ENCODE results near the gene JMY.

Gene JMY

DNA sequence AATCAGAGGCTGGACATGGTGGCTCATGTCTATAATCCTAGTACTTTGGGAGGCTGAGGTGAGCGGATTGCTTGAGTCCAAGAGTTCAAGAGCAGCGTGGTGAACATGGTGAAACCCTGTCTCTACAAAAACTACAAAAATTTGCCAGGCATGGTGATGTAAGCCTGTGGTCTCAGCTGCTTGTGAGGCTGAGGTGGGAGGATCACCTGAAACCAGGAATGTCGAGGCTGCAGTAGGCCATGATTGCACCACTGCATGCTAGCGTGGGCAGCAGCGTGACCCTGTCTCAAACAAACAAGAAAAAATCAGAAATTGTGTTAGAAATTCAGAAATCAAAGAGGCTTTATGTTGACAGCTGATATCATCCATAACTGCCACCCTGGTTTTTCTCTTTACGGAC, 21.4 kb downstream of the JMY start:
- Histone ChIP-seq H3K9ac (ENCODE audit: low read depth in 1 of 2, low read length in 2 of 2) (no peak overlapping the region), H3K27ac (ENCODE audit: low read depth in 2 of 2, low read length in 2 of 2) (no peak overlapping the region), H3K4me1 (ENCODE audit: control insufficient read depth in 2 of 2, insufficient read depth in 2 of 2, low read length in 2 of 2) (peaks cover 0 to 2% of the 10 kb centered on the region in 2 donors), H3K36me3 (ENCODE audit: control insufficient read depth in 2 of 2, insufficient read depth in 2 of 2, low read length in 2 of 2) (no peaks in the 10 kb centered on the region), H3K4me3 (ENCODE audit: low read length in 2 of 2) (no peak overlapping the region), H3K27me3 (ENCODE audit: control insufficient read depth in 2 of 2, insufficient read depth in 2 of 2, low read length in 2 of 2) (no peaks in the 10 kb centered on the region), H3K9me3 (ENCODE audit: control insufficient read depth in 2 of 2, low read length in 2 of 2) (no peaks in the 10 kb centered on the region)

DNA sequence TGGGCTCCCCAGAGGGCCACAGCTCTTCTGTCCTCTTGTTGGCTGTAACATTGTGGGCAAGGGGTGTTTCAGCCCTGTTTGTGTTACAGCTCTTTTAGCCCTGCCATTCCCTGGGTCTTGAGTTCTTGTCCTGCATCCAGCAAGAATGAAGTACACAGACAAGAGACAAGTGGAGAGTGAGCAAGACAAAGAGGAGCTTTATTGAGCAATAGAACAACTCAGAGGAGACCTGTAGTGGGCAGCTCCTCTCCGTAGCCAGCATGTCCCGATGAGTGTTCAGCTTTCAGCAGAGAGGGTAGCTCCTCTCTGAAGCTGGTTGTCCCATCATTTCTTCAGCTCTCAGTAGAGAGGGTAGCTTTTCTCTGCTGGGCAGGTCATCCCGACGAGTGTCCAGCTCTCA, 22.9 kb downstream of the JMY start:
- Histone ChIP-seq H3K36me3 (ENCODE audit: control insufficient read depth in 2 of 2, insufficient read depth in 2 of 2, low read length in 2 of 2) (no peaks in the 10 kb centered on the region), H3K4me3 (ENCODE audit: low read length in 2 of 2) (no peak overlapping the region), H3K27ac (ENCODE audit: low read depth in 2 of 2, low read length in 2 of 2) (no peak overlapping the region), H3K9ac (ENCODE audit: low read depth in 1 of 2, low read length in 2 of 2) (no peak overlapping the region), H3K4me1 (ENCODE audit: control insufficient read depth in 2 of 2, insufficient read depth in 2 of 2, low read length in 2 of 2) (peaks cover 0 to 2% of the 10 kb centered on the region in 2 donors), H3K9me3 (ENCODE audit: control insufficient read depth in 2 of 2, low read length in 2 of 2) (no peaks in the 10 kb centered on the region), H3K27me3 (ENCODE audit: control insufficient read depth in 2 of 2, insufficient read depth in 2 of 2, low read length in 2 of 2) (no peaks in the 10 kb centered on the region)

DNA sequence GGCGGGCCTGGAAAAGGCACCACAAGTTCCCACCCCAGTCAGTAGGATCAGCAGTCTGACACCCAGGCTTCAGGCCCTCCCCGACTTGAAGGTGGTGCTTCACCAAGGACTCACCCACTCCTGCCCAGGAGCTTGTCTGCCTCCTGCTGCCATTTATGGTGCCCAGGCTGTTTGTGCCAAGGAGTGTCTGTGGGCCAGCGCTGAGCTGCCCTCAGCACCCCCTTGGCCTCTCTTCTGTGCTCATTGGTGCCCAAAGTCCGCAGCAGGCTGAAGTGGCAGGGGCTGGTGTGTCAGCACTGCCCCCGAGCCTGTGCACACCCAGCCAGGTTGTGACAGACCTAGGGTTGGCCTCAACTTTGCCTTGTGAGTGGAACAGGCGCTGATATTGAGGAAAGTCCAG, 23.5 kb downstream of the JMY start:
- Histone ChIP-seq H3K9me3 (ENCODE audit: control insufficient read depth in 2 of 2, low read length in 2 of 2) (no peaks in the 10 kb centered on the region), H3K36me3 (ENCODE audit: control insufficient read depth in 2 of 2, insufficient read depth in 2 of 2, low read length in 2 of 2) (no peaks in the 10 kb centered on the region), H3K9ac (ENCODE audit: low read depth in 1 of 2, low read length in 2 of 2) (no peak overlapping the region), H3K4me1 (ENCODE audit: control insufficient read depth in 2 of 2, insufficient read depth in 2 of 2, low read length in 2 of 2) (peaks cover 0 to 2% of the 10 kb centered on the region in 2 donors), H3K27ac (ENCODE audit: low read depth in 2 of 2, low read length in 2 of 2) (no peak overlapping the region), H3K27me3 (ENCODE audit: control insufficient read depth in 2 of 2, insufficient read depth in 2 of 2, low read length in 2 of 2) (no peaks in the 10 kb centered on the region), H3K4me3 (ENCODE audit: low read length in 2 of 2) (no peak overlapping the region)

DNA sequence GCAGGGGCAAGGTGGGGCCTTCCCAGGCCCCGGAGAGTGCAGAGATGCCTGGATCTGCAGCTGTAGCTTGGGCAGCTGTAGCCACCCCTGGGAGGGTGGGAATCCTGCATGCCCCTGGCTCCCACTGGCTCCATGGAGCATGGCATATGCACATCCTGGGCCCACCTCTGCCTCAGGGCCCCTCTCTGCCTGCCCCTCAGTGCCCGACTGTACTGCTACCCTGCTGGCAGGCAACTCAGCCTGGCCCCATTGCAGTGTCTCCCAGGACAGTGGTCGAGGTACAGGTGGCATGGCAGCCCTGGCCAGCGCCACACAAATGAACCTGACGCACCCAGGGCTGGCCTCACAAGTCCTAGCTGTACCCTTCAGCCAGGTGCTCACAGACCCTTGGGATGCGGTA, 23.9 kb downstream of the JMY start:
- Histone ChIP-seq H3K4me1 (ENCODE audit: control insufficient read depth in 2 of 2, insufficient read depth in 2 of 2, low read length in 2 of 2) (peaks cover 0 to 2% of the 10 kb centered on the region in 2 donors), H3K27ac (ENCODE audit: low read depth in 2 of 2, low read length in 2 of 2) (no peak overlapping the region), H3K27me3 (ENCODE audit: control insufficient read depth in 2 of 2, insufficient read depth in 2 of 2, low read length in 2 of 2) (no peaks in the 10 kb centered on the region), H3K9me3 (ENCODE audit: control insufficient read depth in 2 of 2, low read length in 2 of 2) (no peaks in the 10 kb centered on the region), H3K4me3 (ENCODE audit: low read length in 2 of 2) (no peak overlapping the region), H3K9ac (ENCODE audit: low read depth in 1 of 2, low read length in 2 of 2) (no peak overlapping the region), H3K36me3 (ENCODE audit: control insufficient read depth in 2 of 2, insufficient read depth in 2 of 2, low read length in 2 of 2) (no peaks in the 10 kb centered on the region)

DNA sequence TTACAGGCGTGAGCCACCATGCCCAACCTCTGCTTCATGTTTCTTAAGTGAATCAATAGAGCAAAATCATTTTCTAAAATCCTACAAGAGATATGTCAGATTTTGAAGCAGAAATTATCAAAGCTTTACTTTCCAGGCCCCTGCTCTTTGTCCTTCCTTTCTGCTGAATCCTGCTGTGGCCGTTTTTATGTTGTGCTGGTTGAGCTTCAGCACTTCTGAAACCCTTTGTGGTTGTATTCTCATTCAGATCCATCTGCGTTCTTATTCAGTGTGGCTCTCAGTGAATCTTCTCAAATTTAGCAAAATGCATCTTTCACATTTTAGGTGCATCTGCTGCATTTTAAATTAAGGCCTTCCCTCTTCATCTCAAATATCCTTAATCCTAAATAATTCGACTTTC, 26.0 kb downstream of the JMY start:
- no peak overlapping the region for H3K27ac ChIP-seq (ENCODE audit: low read depth in 2 of 2, low read length in 2 of 2)
- H3K9me3 ChIP-seq (ENCODE audit: control insufficient read depth in 2 of 2, low read length in 2 of 2) = no peaks in the 10 kb centered on the region
- H3K36me3 ChIP-seq (ENCODE audit: control insufficient read depth in 2 of 2, insufficient read depth in 2 of 2, low read length in 2 of 2) = no peaks in the 10 kb centered on the region
- no peaks in the 10 kb centered on the region for H3K27me3 ChIP-seq (ENCODE audit: control insufficient read depth in 2 of 2, insufficient read depth in 2 of 2, low read length in 2 of 2)
- H3K9ac ChIP-seq (ENCODE audit: low read depth in 1 of 2, low read length in 2 of 2) = no peak overlapping the region
- H3K4me3 ChIP-seq (ENCODE audit: low read length in 2 of 2) = no peak overlapping the region
- H3K4me1 ChIP-seq (ENCODE audit: control insufficient read depth in 2 of 2, insufficient read depth in 2 of 2, low read length in 2 of 2) = no peaks in the 10 kb centered on the region

DNA sequence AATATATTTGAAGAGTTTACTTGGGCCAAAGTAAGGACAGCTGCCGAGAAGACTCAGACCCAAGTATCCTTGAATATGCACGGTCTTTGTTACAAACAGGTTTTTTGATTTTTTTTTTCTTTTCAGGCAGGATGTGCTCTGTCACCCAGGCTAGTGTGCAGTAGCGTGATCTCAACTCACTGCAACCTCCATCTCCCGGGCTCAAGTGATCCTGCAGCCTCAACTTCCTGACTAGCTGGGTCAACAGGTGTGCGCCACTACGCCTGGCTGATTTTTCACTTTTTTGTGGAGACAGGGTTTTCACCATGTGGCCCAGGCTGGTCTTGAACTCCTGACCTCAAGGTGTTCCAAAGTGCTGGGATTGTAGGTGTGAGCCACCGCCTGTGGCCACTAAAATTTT, 27.4 kb downstream of the JMY start:
- H3K9ac ChIP-seq (ENCODE audit: low read depth in 1 of 2, low read length in 2 of 2) = no peak overlapping the region
- H3K9me3 ChIP-seq (ENCODE audit: control insufficient read depth in 2 of 2, low read length in 2 of 2) = no peaks in the 10 kb centered on the region
- no peaks in the 10 kb centered on the region for H3K4me1 ChIP-seq (ENCODE audit: control insufficient read depth in 2 of 2, insufficient read depth in 2 of 2, low read length in 2 of 2)
- H3K27ac ChIP-seq (ENCODE audit: low read depth in 2 of 2, low read length in 2 of 2) = no peak overlapping the region
- no peak overlapping the region for H3K4me3 ChIP-seq (ENCODE audit: low read length in 2 of 2)
- H3K27me3 ChIP-seq (ENCODE audit: control insufficient read depth in 2 of 2, insufficient read depth in 2 of 2, low read length in 2 of 2) = no peaks in the 10 kb centered on the region
- H3K36me3 ChIP-seq (ENCODE audit: control insufficient read depth in 2 of 2, insufficient read depth in 2 of 2, low read length in 2 of 2) = no peaks in the 10 kb centered on the region

DNA sequence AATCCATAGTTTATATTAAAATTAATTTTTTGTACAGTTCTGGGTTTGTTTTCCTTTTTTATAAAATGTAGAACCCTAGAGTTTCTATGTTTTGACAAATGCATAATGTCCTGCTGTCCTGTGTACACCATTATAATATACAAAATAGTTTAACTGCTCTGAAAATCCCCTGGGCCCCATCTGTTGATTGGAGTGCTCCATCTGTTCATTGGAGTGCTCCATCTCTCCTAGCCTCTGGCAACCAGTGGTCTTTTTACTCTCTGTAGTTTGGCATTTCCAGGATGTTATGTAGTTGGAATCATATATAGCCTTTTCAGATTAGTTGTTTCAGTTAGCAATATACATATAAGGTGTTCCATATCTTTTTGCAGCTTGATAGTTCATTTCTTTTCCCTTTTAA, 31.2 kb downstream of the JMY start:
- Histone ChIP-seq H3K9me3 (ENCODE audit: control insufficient read depth in 2 of 2, low read length in 2 of 2) (no peaks in the 10 kb centered on the region), H3K27ac (ENCODE audit: low read depth in 2 of 2, low read length in 2 of 2) (no peak overlapping the region), H3K4me3 (ENCODE audit: low read length in 2 of 2) (no peak overlapping the region), H3K27me3 (ENCODE audit: control insufficient read depth in 2 of 2, insufficient read depth in 2 of 2, low read length in 2 of 2) (no peaks in the 10 kb centered on the region), H3K36me3 (ENCODE audit: control insufficient read depth in 2 of 2, insufficient read depth in 2 of 2, low read length in 2 of 2) (no peaks in the 10 kb centered on the region), H3K9ac (ENCODE audit: low read depth in 1 of 2, low read length in 2 of 2) (no peak overlapping the region), H3K4me1 (ENCODE audit: control insufficient read depth in 2 of 2, insufficient read depth in 2 of 2, low read length in 2 of 2) (no peaks in the 10 kb centered on the region)

DNA sequence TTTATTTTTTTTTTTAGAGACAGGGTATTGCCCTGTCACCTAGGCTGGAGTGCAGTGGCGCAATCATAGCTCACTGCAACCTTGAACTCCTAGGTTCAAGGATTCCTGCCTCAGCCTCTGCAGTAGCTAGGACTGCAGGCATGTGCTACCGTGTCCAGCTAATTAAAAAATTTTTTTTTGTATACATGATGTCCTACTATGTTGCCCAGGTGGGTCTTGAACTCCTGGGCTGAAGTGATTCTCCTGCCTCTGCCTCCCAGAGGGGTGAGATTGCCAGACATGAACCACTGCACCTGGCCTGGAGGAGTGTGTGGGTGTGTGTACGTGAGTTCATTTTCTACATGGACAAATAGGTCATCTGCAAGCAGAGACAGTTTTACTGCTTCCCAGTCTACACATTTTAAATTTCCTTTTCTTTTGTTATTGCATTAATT, 33.8 kb downstream of the JMY start:
- H3K36me3 ChIP-seq (ENCODE audit: control insufficient read depth in 2 of 2, insufficient read depth in 2 of 2, low read length in 2 of 2) = no peaks in the 10 kb centered on the region
- H3K4me3 ChIP-seq (ENCODE audit: low read length in 2 of 2) = no peak overlapping the region
- H3K9me3 ChIP-seq (ENCODE audit: control insufficient read depth in 2 of 2, low read length in 2 of 2) = no peaks in the 10 kb centered on the region
- no peak overlapping the region for H3K27ac ChIP-seq (ENCODE audit: low read depth in 2 of 2, low read length in 2 of 2)
- no peaks in the 10 kb centered on the region for H3K4me1 ChIP-seq (ENCODE audit: control insufficient read depth in 2 of 2, insufficient read depth in 2 of 2, low read length in 2 of 2)
- no peaks in the 10 kb centered on the region for H3K27me3 ChIP-seq (ENCODE audit: control insufficient read depth in 2 of 2, insufficient read depth in 2 of 2, low read length in 2 of 2)
- no peak overlapping the region for H3K9ac ChIP-seq (ENCODE audit: low read depth in 1 of 2, low read length in 2 of 2)

DNA sequence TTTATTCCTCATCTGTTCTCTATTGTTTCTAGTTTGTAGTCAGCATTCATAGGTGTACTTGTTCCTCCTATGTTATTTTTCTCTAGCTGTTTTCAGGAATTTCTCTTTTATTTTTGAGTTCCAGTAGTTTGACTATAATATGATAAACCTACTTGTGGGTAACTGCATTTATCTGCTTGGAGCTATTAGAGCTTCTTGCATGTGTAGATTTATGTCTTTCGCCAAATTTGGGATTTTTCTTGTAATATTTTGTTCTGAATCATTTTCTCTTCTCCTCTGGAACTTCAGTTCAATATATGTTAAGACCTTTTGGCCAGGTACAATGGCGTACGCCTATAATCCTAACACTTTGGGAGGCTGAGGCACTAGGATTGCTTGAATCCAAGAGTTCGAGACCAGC, 37.4 kb downstream of the JMY start:
- Histone ChIP-seq H3K36me3 (ENCODE audit: control insufficient read depth in 2 of 2, insufficient read depth in 2 of 2, low read length in 2 of 2) (no peaks in the 10 kb centered on the region), H3K9ac (ENCODE audit: low read depth in 1 of 2, low read length in 2 of 2) (no peak overlapping the region), H3K4me1 (ENCODE audit: control insufficient read depth in 2 of 2, insufficient read depth in 2 of 2, low read length in 2 of 2) (no peaks in the 10 kb centered on the region), H3K27me3 (ENCODE audit: control insufficient read depth in 2 of 2, insufficient read depth in 2 of 2, low read length in 2 of 2) (no peaks in the 10 kb centered on the region), H3K4me3 (ENCODE audit: low read length in 2 of 2) (no peak overlapping the region), H3K9me3 (ENCODE audit: control insufficient read depth in 2 of 2, low read length in 2 of 2) (no peaks in the 10 kb centered on the region), H3K27ac (ENCODE audit: low read depth in 2 of 2, low read length in 2 of 2) (no peak overlapping the region)

DNA sequence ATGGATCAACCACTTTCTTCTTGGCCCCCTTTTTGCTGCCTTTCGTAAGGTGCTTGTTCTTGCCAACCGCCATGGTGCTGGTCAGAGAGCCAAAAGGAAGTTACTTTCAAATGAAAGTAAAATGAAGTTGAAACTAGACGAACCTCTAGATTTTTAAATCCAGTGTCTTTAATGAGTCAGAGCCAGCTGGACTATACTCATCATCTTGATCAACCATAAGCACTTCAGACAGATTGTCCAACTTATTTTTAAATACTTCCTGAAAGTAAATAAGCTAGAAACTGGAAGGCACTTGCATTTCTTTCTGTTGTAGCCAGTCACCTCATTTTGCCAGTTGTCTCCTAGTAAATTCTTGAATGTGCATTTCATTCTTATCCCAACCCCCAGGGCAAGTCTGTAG, 48.9 kb downstream of the JMY start:
- no peak overlapping the region for H3K4me3 ChIP-seq (ENCODE audit: low read length in 2 of 2)
- no peak overlapping the region for H3K9ac ChIP-seq (ENCODE audit: low read depth in 1 of 2, low read length in 2 of 2)
- peaks cover 0 to 3% of the 10 kb centered on the region in 2 donors for H3K36me3 ChIP-seq (ENCODE audit: control insufficient read depth in 2 of 2, insufficient read depth in 2 of 2, low read length in 2 of 2)
- H3K4me1 ChIP-seq (ENCODE audit: control insufficient read depth in 2 of 2, insufficient read depth in 2 of 2, low read length in 2 of 2) = no peaks in the 10 kb centered on the region
- H3K27ac ChIP-seq (ENCODE audit: low read depth in 2 of 2, low read length in 2 of 2) = no peak overlapping the region
- H3K27me3 ChIP-seq (ENCODE audit: control insufficient read depth in 2 of 2, insufficient read depth in 2 of 2, low read length in 2 of 2) = no peaks in the 10 kb centered on the region
- H3K9me3 ChIP-seq (ENCODE audit: control insufficient read depth in 2 of 2, low read length in 2 of 2) = no peaks in the 10 kb centered on the region

DNA sequence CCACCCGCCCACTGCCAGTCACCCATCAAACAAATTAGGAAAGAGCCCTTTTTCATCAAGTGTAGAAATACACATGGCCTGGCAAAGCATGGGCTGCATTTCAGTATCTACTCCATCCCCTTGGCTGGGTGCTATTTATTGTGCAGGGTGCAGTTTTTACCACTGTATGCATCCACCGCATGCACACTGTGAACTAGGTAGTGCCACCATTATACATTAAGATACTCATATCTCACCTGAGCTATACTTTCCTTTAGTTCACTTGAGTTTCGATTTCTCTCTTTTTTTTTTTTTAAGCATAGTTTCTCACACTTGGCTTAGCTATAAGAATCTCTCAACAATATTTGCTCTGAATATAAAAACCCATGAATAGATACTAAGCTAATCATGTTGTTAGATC, 49.4 kb downstream of the JMY start:
- Histone ChIP-seq H3K27me3 (ENCODE audit: control insufficient read depth in 2 of 2, insufficient read depth in 2 of 2, low read length in 2 of 2) (no peaks in the 10 kb centered on the region), H3K27ac (ENCODE audit: low read depth in 2 of 2, low read length in 2 of 2) (no peak overlapping the region), H3K4me1 (ENCODE audit: control insufficient read depth in 2 of 2, insufficient read depth in 2 of 2, low read length in 2 of 2) (no peaks in the 10 kb centered on the region), H3K9ac (ENCODE audit: low read depth in 1 of 2, low read length in 2 of 2) (no peak overlapping the region), H3K36me3 (ENCODE audit: control insufficient read depth in 2 of 2, insufficient read depth in 2 of 2, low read length in 2 of 2) (peaks cover 0 to under 1% of the 10 kb centered on the region in 2 donors), H3K9me3 (ENCODE audit: control insufficient read depth in 2 of 2, low read length in 2 of 2) (no peaks in the 10 kb centered on the region), H3K4me3 (ENCODE audit: low read length in 2 of 2) (no peak overlapping the region)

Measured in mucosa of rectum (tissue), 2 donors.